Fibroblast of skin of right biceps (primary cell): Measurements from ENCODE around the gene SUOX.
A peak's percentile ranks its signal among the peaks of the same experiment; 100 is the strongest.
"Not testable (repeated sequence)": the region's sequence is repeated elsewhere in the genome, so short reads cannot be mapped to it uniquely, and the experiment has no call there.

Experiments
- DNase-seq: peaks from one replicate; pipeline ENCODE4 v3.0.0-alpha.2; 2013

The SUOX gene

DNA sequence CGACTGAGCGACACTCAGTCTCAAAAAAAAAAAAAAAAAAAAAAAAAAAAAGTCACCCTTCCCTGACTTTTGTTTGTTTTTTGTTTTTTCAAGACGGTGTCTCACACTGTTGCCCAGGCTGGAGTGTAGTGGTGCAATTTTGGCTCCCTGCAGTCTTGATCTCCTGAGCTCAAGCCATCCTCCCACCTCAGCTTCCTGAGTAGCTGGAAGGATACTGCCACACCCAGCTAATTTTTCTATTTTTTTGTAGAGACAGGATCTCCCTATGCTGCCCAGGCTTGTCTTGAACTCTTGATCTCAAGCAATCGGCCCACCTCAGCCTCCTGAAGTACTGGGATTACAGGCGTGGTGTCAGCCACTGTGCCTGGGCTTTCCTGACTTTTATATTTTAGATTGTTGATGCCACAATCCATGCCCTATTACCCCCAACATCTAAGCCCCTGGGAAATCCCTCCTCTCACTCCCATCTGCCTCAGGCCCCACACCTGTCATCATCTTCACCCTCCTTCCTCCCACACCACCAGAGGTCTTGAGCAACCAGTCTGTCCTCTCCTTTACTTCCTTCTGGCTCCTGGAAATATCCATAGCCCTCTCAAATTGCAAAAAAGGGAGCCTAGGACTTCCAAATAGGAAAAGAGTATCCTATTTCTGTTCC lies 31.6 kb downstream of the SUOX start:
- no peak for DNase-seq

DNA sequence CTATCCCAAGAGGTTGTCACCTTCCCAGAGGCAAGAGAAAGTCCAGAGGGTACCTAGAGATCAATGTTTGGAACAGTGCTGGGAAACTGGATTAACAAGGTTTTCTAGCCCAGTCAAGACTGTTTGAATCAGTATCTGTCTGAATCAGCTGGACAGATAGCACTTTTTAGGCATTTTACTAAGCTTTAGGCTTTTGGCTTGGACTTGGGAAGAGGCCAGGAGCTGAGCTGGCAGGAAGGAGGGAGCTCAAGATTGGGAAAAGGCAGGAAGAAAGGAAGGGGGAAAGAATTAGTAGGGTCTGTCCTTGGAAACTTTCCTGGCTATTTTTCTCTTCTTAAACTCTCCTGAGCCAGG lies 32.1 kb downstream of the SUOX start:
- DNase-seq = peak; percentile 71

DNA sequence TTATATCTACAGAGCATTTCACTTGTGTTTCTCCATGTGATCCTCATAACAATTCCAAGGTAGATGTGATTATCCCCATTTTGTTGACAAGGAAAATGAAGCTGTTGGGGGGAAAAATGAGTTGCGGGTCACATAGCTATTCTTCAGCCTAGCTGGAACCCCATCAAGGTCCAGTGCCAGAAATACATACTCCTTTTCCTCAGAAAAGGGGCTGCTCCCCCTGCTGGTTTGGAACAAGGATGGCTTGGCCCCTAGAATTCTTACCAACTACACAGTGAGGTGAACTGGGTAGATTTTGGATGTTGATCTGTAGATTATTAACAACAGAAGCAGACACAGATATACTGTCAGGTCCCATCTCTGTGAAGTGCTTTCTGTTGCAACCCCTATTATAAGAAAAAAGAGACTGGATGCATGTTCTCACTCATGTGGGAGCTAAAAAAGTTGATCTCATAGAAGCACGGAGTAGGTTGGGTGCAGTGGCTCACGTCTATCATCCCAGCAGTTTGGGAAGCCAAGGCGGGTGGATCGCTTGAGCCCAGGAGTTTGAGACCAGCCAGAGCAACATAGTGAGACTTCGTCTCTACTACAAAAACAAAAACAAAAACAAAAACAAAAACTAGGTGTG lies 32.7 kb downstream of the SUOX start:
- DNase-seq = peak; percentile 65

DNA sequence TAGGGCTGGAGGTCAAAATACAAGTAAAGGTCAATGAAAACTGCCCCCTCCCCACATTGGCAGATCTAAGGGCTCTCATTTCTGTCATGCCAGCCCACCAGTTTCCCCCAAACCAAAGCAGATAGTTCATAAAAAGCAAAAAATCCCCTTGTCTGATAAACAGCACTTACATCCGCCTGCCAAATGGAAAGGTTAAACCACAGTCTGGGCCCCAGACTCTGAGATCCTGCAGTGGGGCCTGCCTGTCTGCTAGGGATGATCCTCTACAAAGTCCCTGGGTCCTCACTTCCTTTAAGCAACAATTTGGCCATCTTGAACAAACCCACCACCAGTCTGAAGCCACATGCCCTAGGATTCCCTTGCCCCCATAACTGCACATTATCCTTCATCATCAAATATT lies 34.9 kb downstream of the SUOX start:
- no peak for DNase-seq

DNA sequence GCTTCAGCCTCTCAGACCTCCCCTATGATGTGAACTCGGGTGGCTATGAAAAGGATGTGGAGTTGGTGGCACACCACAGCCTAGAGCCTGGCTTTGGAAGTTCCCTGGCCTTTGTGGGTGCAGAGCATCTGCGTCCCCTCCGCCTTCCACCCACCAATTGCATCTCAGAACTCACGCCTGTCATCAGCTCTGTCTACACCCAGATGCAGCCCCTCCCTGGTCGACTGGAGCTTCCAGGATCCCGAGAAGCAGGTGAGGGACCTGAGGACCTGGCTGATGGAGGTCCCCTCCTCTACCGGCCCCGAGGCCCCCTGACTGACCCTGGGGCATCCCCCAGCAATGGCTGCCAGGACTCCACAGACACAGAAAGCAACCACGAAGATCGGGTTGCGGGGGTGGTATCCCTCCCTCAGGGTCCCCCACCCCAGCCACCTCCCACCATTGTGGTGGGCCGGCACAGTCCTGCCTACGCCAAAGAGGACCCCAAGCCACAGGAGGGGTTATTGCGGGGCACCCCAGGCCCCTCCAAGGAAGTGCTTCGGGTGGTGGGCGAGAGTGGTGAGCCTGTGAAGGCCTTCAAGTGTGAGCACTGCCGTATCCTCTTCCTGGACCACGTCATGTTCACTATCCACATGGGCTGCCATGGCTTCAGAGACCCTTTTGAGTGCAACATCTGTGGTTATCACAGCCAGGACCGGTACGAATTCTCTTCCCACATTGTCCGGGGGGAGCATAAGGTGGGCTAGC lies 37.7 kb downstream of the SUOX start:
- DNase-seq = no peak

DNA sequence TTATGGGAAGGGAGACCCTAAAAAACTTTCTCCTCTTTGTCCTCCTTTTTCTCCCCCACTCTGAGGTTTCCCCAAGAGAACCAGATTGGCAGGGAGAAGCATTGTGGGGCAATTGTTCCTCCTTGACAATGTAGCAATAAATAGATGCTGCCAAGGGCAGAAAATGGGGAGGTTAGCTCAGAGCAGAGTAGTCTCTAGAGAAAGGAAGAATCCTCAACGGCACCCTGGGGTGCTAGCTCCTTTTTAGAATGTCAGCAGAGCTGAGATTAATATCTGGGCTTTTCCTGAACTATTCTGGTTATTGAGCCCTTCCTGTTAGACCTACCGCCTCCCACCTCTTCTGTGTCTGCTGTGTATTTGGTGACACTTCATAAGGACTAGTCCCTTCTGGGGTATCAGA lies 40.1 kb downstream of the SUOX start:
- DNase-seq = no peak

DNA sequence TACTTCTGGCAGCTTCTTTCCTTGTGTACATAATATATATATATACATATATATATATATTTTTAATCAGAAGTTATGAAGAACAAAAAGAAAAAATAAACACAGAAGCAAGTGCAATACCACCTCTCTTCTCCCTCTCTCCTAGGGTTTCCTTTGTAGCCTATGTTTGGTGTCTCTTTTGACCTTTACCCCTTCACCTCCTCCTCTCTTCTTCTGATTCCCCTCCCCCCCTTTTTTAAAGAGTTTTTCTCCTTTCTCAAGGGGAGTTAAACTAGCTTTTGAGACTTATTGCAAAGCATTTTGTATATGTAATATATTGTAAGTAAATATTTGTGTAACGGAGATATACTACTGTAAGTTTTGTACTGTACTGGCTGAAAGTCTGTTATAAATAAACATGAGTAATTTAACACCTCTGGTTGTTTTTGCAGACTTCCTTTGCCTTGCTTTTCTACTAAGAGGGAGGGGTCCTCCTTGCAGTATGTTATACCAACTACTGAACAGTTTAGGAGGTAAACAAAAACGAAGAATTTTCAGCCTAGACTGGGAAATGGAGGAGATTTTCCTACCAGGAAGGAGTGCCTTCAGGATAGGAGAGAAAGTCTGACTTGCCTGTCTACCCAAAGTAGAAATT lies 41.1 kb downstream of the SUOX start:
- no peak for DNase-seq

DNA sequence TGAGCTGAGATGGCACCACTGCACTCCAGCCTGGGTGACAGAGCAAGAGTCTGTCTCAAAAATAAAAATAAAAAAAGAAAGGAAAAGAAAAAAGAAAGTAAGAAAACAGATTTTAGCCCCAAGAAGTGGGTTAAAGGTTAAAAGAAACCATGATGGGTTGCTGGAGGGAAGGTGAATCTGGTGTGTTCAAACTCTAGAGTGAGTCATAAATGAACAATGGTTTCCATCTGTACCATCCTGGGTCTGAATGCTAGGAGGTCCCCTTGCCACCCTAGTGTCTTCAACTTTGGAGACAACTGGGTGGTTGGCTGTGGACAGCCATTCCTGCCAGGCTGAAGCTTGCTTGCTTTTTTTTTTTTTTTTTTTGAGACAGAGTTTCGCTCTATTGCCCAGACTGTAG lies 43.1 kb downstream of the SUOX start:
- no peak for DNase-seq

DNA sequence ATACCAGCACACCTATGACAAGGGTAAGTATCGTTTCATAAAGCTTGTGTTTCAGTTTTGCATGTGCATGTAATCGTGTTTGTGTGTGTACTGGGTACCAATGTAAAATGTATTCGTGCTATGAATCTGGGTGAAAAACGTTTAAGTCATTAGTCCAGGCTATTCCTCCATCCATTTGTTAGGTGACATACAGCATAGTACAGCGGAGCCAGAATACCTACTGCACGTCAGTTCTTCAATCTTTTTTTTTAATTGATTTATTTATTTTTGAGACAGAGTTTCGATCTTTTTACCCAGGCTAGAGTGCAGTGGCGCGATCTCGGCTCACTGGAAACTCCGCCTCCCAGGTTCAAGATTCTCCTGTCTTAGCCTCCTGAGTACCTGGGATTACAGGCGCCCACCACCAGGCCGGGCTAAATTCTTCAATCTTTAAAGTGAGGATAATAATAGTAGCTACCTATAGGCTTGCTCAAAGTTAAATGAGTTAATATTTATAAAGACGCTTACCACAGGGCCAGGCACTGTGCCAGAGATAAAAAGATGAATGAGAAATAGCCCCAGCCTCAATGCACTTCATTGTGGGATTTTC lies 44.0 kb downstream of the SUOX start:
- no peak for DNase-seq

DNA sequence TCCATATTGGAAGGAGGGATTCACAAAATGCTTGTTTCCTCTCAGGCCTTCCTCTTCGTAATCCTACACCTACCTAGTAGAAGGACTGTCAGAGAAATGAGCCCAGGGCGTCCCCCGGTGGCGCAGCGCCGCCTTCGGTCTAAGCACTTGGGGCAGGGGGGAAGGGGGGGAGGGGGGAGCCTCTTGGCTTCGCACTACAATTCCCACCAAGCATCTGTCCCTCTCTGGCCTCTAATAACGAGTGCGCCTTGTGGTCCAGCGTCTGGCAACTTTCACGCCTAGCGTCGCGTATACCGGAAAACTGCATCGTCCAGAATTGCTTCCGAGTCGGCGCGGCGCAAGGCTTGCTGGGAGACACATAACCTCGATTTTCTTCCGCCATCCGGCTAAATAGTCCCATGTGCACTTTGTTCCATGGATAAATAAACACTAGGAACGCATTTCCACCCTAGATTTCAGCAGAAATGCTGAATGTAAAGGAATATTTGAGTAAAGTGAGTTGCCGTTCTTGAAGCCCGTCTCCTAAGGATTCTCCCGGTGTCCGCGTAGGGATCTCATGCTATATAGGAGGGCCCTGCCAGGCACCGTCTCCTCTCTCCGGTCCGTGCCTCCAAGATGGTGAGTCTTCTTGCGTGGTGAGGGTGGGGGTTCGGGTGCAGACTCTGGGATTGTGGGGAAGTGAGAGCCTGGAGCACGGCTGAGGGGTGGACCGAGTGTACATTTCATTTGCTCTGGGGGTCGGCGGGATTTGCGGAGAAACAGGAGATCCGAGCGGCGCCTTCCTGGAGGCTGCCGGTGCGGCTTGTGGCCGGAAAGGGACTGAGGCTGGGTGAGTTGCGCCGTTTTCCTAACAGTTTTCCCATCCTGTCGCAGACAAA lies 44.7 kb downstream of the SUOX start, which contains the start of gene RPS26:
RPS26 (plus strand) TSS at position 367 of the 878 bp plus-strand sequence; CDS start at position 616, 249 bp downstream.
- DNase-seq = peak; percentile 100

DNA sequence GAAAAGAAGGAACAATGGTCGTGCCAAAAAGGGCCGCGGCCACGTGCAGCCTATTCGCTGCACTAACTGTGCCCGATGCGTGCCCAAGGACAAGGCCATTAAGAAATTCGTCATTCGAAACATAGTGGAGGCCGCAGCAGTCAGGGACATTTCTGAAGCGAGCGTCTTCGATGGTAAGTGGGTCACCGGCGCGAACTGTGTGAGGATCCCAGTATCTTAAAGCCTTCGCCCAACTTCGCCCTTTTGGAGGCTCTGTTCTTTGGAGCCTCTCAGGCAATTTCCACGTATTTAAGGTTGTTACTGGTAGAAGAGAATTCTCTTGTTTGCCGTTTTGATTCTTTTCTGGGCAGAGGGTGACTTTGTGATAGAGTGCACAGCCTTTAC lies 45.3 kb downstream of the SUOX start:
- DNase-seq = not testable (repeated sequence)

DNA sequence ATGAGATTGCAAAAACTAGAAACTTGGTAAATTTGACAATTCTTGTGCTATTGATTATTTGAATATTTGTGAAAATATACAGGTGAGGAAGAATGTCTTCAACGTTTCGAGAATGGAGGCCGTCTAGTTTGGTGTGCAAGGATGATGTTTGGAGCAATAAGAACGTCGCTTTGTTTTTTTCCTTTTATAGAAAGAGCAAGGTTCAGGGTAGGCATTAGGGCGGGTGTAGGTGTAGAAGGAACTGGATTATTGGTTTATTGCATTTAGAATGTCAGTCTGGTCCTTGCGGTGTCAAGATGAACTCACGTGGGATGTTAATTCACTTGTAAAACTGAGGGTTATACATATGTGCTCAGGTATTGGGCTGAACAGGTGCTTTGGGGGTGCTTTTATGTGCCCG lies 45.8 kb downstream of the SUOX start:
- no peak for DNase-seq

DNA sequence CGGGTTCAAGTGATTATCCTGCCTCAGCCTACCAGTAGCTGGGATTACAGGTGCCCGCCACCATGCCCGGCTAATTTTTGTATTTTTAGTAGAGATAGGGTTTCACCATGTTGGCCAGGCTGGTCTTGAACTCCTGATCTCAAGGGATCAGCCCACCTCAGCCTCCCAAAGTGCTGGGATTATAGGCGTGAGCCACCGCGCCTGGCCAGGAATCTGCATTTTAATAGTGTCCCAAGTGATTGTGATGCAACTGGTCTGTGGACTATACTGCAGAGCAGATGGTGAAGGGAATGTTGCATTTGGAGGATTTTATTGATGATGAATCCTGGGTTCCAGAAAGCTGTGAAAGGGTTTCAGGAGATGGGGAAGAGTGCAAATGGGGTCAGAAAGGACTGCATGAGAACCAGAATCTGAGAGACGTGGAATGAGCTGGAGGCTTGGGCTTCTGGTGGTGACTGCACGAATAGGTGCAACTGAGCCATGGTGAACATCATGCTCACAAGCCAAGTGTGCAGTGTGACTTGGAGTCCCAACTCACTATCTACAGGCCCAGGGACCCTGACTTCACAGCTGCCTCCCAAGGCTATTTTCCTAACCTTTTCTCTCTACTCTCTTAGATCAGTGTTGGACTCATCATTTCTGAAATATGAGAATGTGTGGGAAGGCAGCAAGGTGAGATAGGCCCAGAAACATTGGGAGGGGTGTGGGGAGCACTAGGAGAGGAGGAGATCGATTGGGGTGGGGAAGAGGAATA lies 49.1 kb downstream of the SUOX start:
- DNase-seq = no peak

DNA sequence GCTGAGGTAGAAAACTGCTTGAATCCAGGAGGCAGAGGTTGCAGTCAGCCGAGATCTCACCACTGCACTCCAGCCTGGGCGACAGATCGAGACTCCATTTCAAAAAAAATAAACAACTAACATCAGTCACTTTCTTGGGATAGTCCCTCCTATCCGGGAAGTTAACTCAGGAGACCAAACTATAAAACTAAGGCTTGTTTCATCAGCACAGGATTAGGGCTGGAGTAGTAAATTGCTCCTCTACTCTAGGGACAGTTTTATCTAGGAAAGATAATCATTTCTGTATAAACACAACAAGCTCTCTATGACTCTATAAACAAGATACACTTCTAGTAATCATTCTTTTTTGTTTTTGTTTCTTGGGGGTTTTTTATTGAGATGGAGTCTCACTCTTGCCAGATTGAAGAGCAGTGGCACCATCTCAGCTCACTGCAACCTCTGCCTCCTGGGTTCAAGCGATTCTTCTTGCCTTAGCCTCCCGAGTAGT lies 56.4 kb downstream of the SUOX start:
- no peak for DNase-seq
